Muscle of back (tissue), 11 donors: ENCODE measurements around the gene IL7R. TPM values are rescaled to one million over a fixed set of nuclear protein-coding genes. Genes with fewer than 3 reads are reported as not detected.
"Not testable (repeated sequence)": the region's sequence is repeated elsewhere in the genome, so short reads cannot be mapped to it uniquely, and the experiment has no call there.

Source experiments
- DNase-seq, 3 donors: peaks; one replicate each; pipeline versions ENCODE4 v3.0.0 to v3.0.0-alpha.2; 2013
- polyA plus RNA-seq, 10 donors: library from polyadenylated mRNA; unstranded; fragments of 120-200 nt; gene quantifications; one replicate each; pipeline ENCODE4 v1.2.1, GENCODE V29; 2013; ENCODE audit not compliant: insufficient read length in 10 of 10

IL7R gene
- polyA plus RNA-seq, 10 donors: 0.90 to 36.7 (median 1.7) TPM

DNA sequence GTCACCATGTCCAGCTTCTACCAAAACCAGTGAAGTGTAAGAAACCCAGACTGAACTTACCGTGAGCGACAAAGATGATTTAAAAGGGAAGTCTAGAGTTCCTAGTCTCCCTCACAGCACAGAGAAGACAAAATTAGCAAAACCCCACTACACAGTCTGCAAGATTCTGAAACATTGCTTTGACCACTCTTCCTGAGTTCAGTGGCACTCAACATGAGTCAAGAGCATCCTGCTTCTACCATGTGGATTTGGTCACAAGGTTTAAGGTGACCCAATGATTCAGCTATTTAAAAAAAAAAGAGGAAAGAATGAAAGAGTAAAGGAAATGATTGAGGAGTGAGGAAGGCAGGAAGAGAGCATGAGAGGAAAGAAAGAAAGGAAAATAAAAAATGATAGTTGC lies 19.8 kb downstream of the IL7R start:
- DNase-seq: no peak

DNA sequence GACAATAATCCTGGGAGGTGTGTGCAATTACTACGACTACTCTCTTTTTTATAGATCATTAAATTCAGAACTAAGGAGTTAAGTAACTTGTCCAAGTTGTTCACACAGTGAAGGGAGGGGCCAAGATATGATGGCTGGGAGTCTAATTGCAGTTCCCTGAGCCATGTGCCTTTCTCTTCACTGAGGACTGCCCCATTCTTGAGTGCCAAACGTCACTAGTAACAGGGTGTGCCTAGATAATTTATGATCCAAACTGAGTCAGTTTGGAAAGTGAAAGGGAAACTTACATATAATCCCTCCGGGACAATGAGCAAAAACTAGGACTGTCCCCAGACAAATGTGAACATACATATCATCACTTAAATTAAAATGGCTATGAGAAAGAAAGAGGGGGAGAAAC lies 20.2 kb downstream of the IL7R start:
- no peak for DNase-seq

DNA sequence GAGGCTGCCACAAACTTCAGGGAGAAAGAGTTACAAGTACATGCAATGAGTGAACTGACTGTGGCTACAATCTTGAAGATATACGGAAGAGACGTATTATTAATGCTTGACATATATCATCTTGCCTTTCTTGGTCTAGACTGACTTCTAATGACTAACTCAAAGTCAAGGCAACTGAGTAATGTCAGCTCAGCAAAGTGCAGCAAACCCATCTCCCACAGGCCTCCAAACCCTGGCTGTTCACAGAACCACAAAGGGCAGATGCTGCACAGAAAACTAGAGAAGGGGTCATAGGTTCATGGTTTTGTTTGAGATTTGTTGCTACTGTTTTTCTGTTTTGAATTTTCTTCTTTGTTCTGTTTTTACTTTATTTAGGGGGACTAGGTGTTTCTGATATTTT lies 21.0 kb downstream of the IL7R start:
- no peak for DNase-seq

GRCh38 chr5:35878079-35878478 lies 21.4 kb downstream of the IL7R start:
- DNase-seq: no peak

DNA sequence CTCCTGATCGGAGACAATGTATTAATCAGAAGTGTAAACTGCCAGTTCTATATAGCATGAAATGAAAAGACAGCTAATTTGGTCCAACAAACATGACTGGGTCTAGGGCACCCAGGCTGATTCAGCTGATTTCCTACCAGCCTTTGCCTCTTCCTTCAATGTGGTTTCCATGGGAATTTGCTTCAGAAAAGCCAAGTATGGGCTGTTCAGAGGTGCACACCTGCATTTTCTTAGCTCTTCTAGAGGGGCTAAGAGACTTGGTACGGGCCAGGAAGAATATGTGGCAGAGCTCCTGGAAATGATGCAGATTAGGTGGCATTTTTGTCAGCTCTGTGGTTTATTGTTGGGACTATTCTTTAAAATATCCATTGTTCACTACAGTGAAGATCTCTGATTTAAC lies 22.4 kb downstream of the IL7R start:
- DNase-seq: no peak

- no peak for DNase-seq
Observed at GRCh38 chr5:35879649-35880048, 23.0 kb downstream of the IL7R start.

DNA sequence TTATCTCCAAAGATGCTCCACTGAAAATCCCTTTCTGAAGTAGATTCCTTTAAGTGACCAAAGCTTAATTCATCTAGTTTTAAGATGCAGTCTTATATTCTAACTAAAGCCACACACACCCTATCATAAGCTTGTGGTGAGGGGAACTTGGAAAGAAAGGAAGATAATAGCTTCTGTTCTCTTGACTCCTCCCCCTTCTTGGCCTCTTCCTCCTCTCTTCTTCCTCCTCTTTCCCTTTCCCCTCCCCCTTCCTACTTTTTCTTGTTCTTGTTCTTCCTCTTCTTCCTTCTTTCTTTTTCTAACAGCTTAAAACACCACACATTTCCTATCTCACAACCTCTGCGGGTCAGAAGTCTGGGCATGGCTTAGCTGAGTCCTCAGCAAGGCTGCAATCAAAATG lies 23.5 kb downstream of the IL7R start:
- DNase-seq: no peak

DNA sequence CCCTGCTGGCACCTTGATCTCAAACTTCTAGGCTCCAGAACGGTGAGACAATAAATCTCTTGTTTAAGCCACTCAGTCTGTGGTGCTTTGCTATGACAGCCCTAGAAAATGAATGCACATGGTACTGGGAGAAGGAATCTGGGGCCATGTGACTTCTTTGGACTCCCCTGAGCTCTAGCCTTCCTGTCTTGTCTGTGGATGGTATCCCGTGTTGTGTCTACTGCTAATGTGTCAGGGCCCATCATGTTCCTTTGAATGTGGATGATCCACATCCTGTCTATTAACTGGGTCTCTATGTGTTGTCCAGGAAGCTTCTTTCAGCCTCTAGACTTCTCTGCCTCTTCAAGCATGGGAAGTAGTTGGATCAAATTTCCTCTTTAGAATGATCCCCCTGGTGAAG lies 25.1 kb downstream of the IL7R start:
- DNase-seq: no peak

DNA sequence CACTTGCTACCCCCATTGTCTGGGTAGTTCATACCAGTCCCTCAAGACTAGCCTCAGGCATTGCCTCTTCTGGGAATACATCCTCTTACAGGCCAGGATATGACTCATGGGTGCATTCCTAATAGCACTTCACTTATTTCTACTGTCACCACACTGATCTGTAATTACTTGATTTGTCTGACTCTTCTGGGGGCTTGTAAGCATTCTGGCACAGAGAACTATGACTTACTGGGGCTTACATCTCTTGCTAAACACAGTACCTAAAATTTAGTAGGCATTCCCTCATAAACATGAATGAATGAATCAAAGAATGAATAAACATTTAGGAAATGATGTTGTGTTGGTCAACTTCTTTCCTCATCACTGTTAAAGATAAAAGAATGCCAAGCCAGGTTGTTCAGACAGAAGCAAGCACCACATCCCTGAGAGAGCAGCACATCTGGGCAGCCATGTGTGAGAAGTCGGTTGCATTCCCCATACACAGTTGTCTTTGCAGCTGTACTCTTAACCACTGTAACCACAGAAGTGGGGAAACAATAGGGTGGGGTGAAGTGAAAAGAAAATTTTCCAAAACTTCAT lies 27.6 kb downstream of the IL7R start:
- peak in 1 of 3 donors; percentile 86 for DNase-seq

GRCh38 chr5:35884773-35885172 lies 28.1 kb downstream of the IL7R start:
- DNase-seq: no peak

DNA sequence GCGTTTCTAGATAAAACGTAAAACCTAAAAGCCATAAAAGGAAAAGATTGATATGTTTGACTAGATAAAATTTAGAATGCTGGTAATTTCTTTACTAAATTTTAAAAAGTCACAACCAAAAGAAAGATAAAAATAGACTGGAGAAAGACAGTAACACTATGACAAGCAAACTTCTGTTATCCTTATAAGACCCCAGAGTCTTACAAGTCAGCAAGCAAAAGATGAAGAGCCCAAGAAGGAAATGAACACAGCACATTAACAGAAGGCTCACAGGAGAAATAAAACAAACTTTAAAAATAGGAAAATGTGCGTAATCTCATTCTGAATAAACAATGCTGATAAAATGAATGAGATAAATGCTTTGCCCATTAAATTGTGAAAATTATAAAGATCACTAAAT lies 29.7 kb downstream of the IL7R start:
- DNase-seq: no peak

- DNase-seq: no peak
Observed at GRCh38 chr5:35887321-35888100, 30.8 kb downstream of the IL7R start.

DNA sequence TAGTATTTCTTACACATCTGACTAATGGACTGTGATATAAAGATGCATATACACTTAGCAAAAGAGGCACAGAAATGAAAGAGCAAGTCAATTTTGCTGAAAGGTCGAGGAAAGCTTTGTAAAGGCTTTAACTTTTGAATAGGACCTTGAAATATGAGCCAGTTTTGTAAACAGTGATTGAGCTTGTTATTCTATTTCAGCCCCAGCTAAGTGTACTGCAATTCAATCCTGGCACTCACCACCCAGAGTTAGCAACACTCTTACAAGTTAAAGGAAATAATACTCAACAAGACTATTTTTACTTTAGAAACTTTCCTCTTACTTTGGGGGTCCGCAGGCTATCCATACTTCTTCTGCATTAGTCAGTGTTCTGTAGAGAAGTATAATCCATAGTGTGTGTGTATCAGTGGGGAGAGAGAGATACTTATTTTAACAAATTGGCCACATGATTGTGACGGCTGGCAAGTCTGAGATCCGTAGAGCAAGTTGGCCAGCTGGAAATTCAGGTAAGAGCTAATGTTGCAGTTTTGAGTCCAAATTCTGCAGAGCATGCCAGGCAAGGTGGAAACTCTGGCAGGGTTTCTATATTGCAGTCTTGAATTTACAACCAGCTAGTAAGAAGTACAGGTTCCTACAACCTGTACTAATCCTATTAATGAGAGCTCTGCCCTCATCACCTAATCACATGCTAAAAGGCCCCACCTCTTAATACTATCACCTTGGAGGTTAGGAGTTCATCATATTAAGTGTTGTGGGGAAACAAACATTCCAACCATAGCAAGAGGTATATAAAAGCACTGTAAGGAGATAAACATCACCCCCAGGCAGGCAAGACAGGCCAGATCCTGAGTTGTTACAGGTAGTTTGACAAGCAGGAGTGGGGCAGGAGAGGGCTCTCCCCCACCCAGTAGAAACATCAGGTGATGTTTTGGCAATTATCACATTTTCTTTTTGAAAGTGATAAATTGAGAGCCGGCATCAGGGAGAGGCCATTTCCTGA lies 33.6 kb downstream of the IL7R start:
- DNase-seq: no peak

- not testable (repeated sequence) for DNase-seq
Observed at GRCh38 chr5:35892799-35893198, 36.1 kb downstream of the IL7R start.

GRCh38 chr5:35894131-35894530 lies 37.4 kb downstream of the IL7R start:
- DNase-seq: no peak

GRCh38 chr5:35898952-35899660 lies 42.4 kb downstream of the IL7R start:
- DNase-seq: no peak

- DNase-seq: no peak
Observed at GRCh38 chr5:35899800-35900199, 43.1 kb downstream of the IL7R start.

GRCh38 chr5:35900972-35901695 lies 44.4 kb downstream of the IL7R start:
- DNase-seq: no peak

DNA sequence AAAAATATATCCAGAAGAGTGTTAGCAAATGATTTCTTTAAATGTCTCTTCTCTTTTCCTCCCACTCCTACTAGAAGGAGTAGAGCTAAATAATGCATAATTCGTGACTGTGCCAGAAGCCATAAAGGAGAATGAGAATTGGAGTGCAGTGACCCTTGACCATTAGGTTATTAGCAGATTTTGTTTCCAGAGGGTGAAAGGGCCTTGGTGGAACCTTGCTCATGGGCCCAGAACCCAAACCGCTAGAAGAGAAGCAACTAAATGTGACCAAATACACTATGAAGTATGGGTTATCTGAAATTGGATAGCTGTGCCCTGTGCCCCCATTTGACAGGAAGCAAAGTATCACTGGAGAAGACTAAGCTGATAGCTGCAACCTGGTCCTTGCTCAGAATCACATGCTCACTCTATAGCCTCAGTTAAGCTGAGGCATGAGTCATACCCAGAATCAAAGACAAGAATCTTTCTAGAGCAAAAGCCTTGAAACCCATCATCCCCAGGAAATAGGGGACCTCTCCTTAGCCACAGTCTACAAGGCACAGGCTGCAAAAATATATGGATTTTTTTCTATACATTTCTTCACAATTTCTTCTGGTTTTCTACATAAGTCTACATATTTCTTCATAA lies 45.5 kb downstream of the IL7R start:
- DNase-seq: no peak

- DNase-seq: no peak
Observed at GRCh38 chr5:35903631-35904203, 47.0 kb downstream of the IL7R start.
